Right atrium auricular region (tissue), 2 donors: Measurements from ENCODE around the gene GDE1. TPM values are rescaled to one million over a fixed set of nuclear protein-coding genes. Genes with fewer than 3 reads are reported as not detected.
A peak's percentile ranks its signal among the peaks of the same experiment; 100 is the strongest.

Source experiments
- DNase-seq: peaks from one replicate; pipeline ENCODE4 v3.0.0-alpha.2; 2019; ENCODE audit warnings: low spot score
- H3K27ac ChIP-seq, 2 donors: fragments of 200-600 bp; sonication (generic); 1 replicate in 1 of 2; 2 replicates in 1 of 2; pipeline ENCODE4 v1.5.1; 2016 to 2019
- H3K27me3 ChIP-seq, 2 donors: fragments of 200-600 bp; sonication (generic); one replicate each; pipeline versions ENCODE4 v1.5.1 to v1.6.0; 2017 to 2019
- H3K36me3 ChIP-seq: fragments of 200-600 bp; sonication (generic); one replicate; pipeline ENCODE4 v1.5.1; 2016
- H3K4me1 ChIP-seq, 2 donors: fragments of 200-600 bp; sonication (generic); one replicate each; pipeline versions ENCODE4 v1.5.1 to v1.6.0; 2017 to 2019
- H3K4me3 ChIP-seq, 2 donors: fragments of 200-600 bp; sonication (generic); 1 replicate in 1 of 2; 2 replicates in 1 of 2; pipeline ENCODE4 v1.5.1; 2017 to 2019; ENCODE audit warnings: mild to moderate bottlenecking in 1 of 2, moderate library complexity in 1 of 2
- H3K9me3 ChIP-seq, 2 donors: fragments of 200-600 bp; sonication (generic); one replicate each; pipeline ENCODE4 v1.5.1; 2019
- total RNA-seq, 2 donors: library from RNA; depleted of rRNA; stranded (reverse); fragments of >200 nt; gene quantifications; one replicate each; pipeline ENCODE4 v1.1.0, GENCODE V29; 2016
- TF ChIP-seq, protein P1 (sequence below), 2 donors: fragments of 200-600 bp; sonication (generic); IDR thresholded peaks; one replicate each; pipeline ENCODE4 v1.5.1; 2019; ENCODE audit warnings: antibody characterized with exemption in 2 of 2

GDE1 gene
- total RNA-seq = 10 to 100 TPM; 68.7 to 89.9 TPM

- DNase-seq = peak; percentile 95
- peak within 1 kb of the TSS; percentile 86 to 89 for H3K27ac ChIP-seq
- no peaks in the 10 kb centered on the region for H3K27me3 ChIP-seq
- TF ChIP-seq, protein P1, sequence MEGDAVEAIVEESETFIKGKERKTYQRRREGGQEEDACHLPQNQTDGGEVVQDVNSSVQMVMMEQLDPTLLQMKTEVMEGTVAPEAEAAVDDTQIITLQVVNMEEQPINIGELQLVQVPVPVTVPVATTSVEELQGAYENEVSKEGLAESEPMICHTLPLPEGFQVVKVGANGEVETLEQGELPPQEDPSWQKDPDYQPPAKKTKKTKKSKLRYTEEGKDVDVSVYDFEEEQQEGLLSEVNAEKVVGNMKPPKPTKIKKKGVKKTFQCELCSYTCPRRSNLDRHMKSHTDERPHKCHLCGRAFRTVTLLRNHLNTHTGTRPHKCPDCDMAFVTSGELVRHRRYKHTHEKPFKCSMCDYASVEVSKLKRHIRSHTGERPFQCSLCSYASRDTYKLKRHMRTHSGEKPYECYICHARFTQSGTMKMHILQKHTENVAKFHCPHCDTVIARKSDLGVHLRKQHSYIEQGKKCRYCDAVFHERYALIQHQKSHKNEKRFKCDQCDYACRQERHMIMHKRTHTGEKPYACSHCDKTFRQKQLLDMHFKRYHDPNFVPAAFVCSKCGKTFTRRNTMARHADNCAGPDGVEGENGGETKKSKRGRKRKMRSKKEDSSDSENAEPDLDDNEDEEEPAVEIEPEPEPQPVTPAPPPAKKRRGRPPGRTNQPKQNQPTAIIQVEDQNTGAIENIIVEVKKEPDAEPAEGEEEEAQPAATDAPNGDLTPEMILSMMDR (IDR thresholded peaks at IDR 0.05) = peak in 1 of 2 donors; percentile 32
- peaks cover 0 to 45% of the 10 kb centered on the region in 2 donors for H3K4me1 ChIP-seq
- no peaks in the 10 kb centered on the region for H3K9me3 ChIP-seq
- H3K4me3 ChIP-seq = peak within 1 kb of the TSS; percentile 67 to 74
- peaks cover 3% of the 10 kb centered on the region for H3K36me3 ChIP-seq
Measured at GRCh38 chr16:19521471-19522396, at the start of gene GDE1. TSS of gene GDE1 (minus strand) at chr16:19522098. CDS start at chr16:19521964, 134 bp downstream.

- no peaks in the 10 kb centered on the region for H3K9me3 ChIP-seq
- TF ChIP-seq, protein P1 (IDR thresholded peaks at IDR 0.05) = no peak
- peaks cover 52% of the 10 kb centered on the region for H3K36me3 ChIP-seq
- H3K27ac ChIP-seq = no peak overlapping the region
- H3K4me3 ChIP-seq = no peak overlapping the region
- no peaks in the 10 kb centered on the region for H3K27me3 ChIP-seq
- no peaks in the 10 kb centered on the region for H3K4me1 ChIP-seq
- peak; percentile 28 for DNase-seq
Measured at GRCh38 chr16:19567560-19567959, 45.7 kb upstream of the GDE1 start.

DNA sequence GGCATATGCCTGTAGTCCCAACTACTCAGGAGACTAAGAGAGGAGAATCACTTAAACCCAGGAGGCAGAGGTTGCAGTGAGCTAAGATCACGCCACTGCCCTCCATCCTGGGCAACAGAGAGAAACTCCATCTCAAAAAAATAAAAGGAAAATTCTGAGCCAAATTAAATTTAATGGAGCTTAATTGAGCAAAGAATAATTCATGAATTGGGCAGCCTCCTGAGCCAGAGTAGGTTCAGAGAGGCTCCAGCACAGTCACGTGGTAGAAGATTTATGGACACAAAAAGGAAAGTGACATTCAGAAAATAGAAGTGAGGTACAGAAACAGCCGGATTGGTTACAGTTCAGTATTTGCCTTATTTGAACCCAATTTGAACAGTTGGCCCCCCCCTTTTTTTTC is 44.5 kb upstream of the GDE1 start:
- H3K27me3 ChIP-seq = no peaks in the 10 kb centered on the region
- no peak for DNase-seq
- no peaks in the 10 kb centered on the region for H3K4me1 ChIP-seq
- no peak overlapping the region for H3K4me3 ChIP-seq
- H3K36me3 ChIP-seq = peaks cover 45% of the 10 kb centered on the region
- H3K27ac ChIP-seq = no peak overlapping the region
- TF ChIP-seq, protein P1 (IDR thresholded peaks at IDR 0.05) = no peak
- H3K9me3 ChIP-seq = no peaks in the 10 kb centered on the region

DNA sequence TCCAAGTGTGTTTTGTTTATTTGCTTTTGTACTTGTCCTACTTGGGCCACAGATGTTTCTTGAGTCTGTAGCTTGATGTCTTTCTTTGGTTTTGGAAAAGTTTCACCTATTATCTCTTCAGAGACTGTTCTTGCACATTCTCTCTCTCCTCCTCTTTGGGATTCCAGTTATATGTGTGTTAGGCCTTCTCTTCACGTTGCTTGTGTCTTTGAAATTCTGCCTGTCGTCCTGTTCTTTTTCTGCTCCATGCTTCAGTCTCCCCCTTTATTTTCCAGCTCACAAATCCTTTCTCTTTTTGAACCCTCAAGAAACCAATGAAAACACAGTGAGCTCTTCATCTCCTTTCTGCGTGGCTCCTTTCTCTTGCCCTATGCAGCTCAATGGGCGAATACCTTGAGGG is 41.5 kb upstream of the GDE1 start:
- no peak for DNase-seq
- no peaks in the 10 kb centered on the region for H3K4me1 ChIP-seq

DNA sequence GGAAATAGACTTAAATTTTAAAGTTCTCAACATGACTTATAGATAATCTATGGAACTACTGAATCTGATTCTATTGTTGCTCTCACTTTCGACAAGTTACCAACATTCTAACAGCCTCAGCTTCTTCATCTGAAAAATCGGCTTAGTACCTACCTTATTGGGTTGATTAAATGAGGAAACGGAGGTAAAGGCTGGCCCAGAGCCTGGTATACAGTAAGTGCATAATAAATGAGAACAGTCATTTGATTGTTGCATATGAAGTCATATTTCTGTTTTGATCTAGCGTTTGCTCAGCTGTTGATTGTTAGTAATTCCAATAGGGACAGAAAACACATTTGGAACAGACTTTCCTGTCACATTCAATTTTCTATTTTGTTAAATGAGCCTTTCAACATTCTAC is 38.2 kb upstream of the GDE1 start:
- TF ChIP-seq, protein P1 (IDR thresholded peaks at IDR 0.05) = no peak
- H3K27ac ChIP-seq = no peak overlapping the region

More for the DNA sequence above, 41.5 kb upstream of the GDE1 start:
- Histone ChIP-seq H3K36me3 (peaks cover 36% of the 10 kb centered on the region), H3K27ac (no peak overlapping the region), H3K4me3 (no peak overlapping the region), H3K27me3 (no peaks in the 10 kb centered on the region), H3K9me3 (no peaks in the 10 kb centered on the region)
- TF ChIP-seq, protein P1 (IDR thresholded peaks at IDR 0.05) = no peak

More for the DNA sequence above, 38.2 kb upstream of the GDE1 start:
- Histone ChIP-seq H3K36me3 (peaks cover 5% of the 10 kb centered on the region), H3K4me3 (no peak overlapping the region), H3K4me1 (no peaks in the 10 kb centered on the region), H3K27me3 (no peaks in the 10 kb centered on the region), H3K9me3 (no peaks in the 10 kb centered on the region)
- no peak for DNase-seq
